HG02623 (cell line): Measurements from ENCODE around the gene ANKRD30B.
"Not testable (repeated sequence)": the region's sequence is repeated elsewhere in the genome, so short reads cannot be mapped to it uniquely, and the experiment has no call there.

Source experiments
- ATAC-seq: cut with Tn5 transposase; IDR thresholded peaks from one replicate; pipeline ENCODE4 v1.9.1; 2021; ENCODE audit warnings: moderate library complexity; ENCODE audit not compliant: unreplicated experiment

The ANKRD30B gene

GRCh38 chr18:14747513-14748474 lies at the start of gene ANKRD30B:
Gene ANKRD30B, plus strand, starts transcription at chr18:14748172. Its CDS starts 248 bp downstream, at chr18:14748420.
- ATAC-seq, result no peak

DNA sequence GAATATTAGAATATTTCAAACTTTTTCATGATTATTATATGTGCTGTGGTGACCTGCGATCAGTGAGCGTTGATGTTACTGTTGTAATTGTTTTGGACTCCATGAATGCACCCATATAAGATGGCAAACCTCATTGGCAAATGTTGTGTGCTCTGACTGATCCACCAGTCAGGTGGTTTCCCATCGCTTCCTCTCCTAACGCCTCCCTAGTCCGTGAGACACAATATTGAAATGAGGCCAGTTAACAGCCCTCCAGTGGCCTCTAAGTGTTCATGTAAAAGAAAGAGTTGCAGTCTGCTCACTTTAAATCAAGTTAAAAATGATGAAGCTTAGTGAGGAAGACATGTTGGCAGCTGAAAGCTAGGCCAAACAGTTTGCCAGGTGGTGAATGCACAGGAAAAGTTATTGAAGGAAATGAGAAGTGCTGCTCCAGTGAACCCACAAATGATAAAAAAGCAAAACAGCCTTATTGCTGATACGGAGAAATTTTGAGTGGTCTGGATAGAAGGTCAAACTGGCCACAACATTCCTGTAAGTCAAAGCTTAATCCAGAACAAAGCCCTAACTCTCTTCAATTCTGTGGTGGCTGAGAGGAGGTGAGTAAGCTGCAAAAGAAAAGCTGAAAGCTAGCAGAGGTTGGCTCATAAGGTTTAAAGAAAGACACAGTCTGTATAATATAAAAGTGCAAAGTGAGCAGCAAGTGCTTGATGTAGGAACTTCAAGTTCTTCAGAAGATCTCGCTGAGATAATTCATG lies 46.5 kb upstream of the ANKRD30B start:
- ATAC-seq, result not testable (repeated sequence)

DNA sequence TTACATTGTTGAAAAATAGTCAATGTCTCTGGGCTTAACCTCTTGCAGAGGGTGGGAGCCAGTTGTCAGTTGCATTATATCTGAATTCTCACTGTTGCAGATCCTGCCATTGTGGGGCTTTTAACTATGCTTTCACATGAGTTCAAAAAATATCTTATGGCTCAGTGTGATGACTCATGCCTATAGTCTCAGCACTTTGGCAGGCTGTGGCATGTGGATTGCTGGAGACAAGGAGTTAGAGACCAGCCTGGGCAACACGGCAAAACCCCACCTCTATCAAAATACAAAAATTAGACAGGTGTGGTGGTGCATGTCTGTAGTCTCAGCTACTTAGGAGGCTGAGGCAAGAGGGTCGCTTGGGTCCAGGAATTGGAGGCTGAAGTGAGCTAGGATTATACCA lies 38.2 kb upstream of the ANKRD30B start:
- ATAC-seq, result not testable (repeated sequence)

DNA sequence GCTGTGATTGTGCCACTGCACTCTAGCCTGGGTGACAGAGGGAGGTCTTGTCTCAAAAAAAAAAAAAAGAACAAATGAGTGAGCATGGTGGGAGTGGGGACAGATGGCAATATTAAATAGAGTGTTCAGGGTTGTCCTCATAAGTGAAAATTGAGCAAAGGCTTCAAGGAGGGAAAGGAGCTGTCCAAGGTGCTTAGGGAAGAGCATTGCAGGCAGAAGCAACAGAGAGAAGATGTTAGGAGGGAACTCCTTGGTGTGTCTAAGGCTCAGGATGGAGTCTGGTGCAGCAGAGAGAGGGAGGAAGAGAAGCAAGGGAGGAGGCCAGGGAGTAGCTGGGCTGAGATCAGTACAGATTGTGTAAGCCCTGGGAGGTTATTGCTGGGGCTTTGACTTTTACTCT lies 26.4 kb upstream of the ANKRD30B start:
- not testable (repeated sequence) for ATAC-seq

GRCh38 chr18:14739056-14739455 lies 8.9 kb upstream of the ANKRD30B start:
- ATAC-seq, result not testable (repeated sequence)

- ATAC-seq, result no peak
Observed at GRCh38 chr18:14746897-14747296, 1.1 kb upstream of the ANKRD30B start.

GRCh38 chr18:14748496-14748895 lies 524 bp downstream of the ANKRD30B start:
- no peak for ATAC-seq

GRCh38 chr18:14763566-14763965 lies 15.6 kb downstream of the ANKRD30B start:
- ATAC-seq, result not testable (repeated sequence)

GRCh38 chr18:14767474-14767873 lies 19.5 kb downstream of the ANKRD30B start:
- no peak for ATAC-seq

GRCh38 chr18:14768241-14768640 lies 20.3 kb downstream of the ANKRD30B start:
- no peak for ATAC-seq

GRCh38 chr18:14769381-14769780 lies 21.4 kb downstream of the ANKRD30B start:
- no peak for ATAC-seq

DNA sequence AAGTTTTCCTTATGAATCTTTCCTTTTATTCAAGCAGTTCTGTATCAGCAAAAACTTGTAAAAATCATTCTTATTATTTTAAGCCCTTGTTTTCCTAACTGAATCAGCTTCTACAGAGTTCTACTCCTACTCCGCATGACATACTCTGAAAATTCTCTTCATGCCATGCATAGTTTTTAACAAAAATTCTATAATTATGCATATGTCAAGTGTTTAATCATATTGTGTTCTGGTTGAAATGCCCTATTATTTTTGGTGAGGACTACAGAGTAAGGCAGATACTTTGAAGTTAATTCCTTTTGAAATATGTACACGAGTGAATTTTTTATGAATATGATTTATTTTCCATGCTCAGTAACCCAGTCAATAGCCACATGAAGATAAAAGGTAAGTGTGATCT lies 28.8 kb downstream of the ANKRD30B start:
- no peak for ATAC-seq

DNA sequence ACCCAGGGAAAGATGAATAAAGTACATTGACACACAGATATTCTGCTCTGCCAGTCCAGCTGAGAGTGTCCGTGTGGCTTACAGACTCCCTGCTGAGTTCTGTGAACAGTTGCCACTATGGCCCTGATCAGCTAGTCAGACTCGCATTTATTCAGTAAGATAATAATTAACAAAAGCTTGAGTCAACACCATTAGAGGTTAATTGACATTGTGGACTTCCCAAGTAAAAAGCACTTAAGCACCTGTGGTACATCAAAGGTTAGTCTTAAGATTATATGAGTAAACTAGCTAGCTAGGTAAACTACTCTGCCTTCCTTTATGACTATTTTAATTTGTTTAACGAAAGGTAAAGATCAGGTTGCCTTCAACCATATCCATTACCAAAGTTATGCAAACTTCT lies 33.7 kb downstream of the ANKRD30B start:
- no peak for ATAC-seq

GRCh38 chr18:14784133-14784532 lies 36.2 kb downstream of the ANKRD30B start:
- no peak for ATAC-seq

DNA sequence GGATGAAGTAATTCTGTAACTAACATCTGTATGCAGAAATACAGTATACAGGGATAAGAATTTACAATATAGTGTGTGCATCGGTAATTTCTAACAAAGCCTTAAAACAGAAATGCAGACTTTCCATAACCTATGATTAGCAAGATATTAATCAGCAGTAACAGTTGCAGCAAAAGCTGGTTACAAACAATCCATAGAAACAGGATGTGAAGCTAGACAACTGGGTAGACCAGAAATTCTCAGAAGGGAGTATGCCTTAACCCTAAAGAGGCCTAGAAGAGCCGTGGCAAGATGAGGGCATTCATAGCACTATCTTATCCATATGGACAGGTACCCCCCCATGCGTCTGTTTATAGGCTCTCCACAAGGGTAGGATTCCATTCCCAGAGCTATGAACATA lies 48.9 kb downstream of the ANKRD30B start:
- ATAC-seq, result not testable (repeated sequence)

DNA sequence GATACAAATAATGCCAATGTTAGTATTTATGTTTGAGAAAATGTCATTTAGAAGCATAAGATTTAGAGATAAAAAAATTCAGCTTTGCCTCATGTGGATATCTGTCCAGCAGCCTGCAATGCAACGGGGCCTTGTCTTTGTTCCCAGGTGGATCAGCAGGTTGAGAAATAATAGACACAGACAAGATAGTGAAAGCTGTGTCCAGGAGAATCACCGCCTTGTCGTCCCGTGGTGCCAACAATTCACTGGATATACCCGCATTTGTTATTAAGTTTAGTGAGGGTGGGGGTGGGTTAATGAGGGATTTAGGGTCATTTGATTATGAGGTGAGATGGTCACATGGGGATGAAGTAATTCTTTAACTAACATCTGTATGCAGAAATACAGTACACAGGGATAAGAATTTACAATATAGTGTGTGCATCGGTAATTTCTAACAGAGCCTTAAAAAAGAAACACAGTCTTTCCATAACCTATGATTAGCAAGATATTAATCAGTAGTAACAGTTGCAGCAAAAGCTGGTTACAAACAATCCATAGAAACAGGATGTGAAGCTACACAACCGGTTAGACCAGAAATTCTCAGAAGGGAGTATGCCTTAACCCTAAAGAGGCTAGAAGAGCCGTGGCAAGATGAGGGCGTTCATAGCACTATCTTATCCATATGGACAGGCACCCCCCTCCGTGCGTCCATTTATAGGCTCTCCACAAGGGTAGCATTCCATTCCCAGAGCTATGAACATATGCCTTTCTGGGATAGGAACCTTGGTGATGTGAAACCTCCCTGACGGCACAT lies 50.2 kb downstream of the ANKRD30B start:
- not testable (repeated sequence) for ATAC-seq

GRCh38 chr18:14811081-14811480 lies 63.1 kb downstream of the ANKRD30B start:
- not testable (repeated sequence) for ATAC-seq

DNA sequence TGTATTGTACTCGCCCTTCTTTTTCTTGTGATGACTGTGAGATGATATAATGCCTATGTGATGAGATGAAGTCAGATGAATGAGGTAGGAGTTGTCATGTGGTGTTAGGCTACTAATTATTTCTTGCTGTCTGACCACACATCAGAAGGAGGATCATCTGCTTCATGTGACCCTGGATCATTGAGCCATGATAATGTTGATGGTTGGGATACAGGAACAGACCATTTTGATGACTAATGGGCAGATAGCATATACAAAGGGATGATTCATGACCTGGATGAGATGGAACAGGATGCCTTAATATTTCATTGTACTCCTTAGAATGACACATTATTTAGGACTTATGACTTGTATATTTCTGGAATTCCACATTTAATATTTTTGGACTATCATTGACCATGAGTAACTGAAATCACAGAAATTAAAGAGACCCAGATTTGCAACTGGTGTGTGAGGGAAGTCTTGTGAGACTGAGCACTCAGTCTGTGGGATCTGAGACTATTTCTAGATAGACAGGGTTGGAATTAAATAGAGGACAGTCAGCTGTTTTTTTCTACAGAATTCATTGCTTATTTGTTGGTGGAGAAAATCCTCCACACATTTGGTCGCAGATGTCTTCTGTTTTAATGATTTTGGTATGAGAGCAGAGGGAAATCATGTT lies 79.1 kb downstream of the ANKRD30B start:
- ATAC-seq, result not testable (repeated sequence)

GRCh38 chr18:14841607-14842006 lies 93.6 kb downstream of the ANKRD30B start:
- not testable (repeated sequence) for ATAC-seq

GRCh38 chr18:14851533-14851932 lies 103.6 kb downstream of the ANKRD30B start:
- not testable (repeated sequence) for ATAC-seq
